Stimulated activated CD8-positive, alpha-beta memory T cell treated with anti-CD3 and anti-CD28 coated beads, Interleukin-2, amount 100 ng/mL, for 1 hour (primary cell): ENCODE results near the gene ARHGEF7.

Experiments used
- DNase-seq, 2 donors: peaks; one replicate each; pipeline ENCODE4 v3.0.0-alpha.2; 2020; ENCODE audit warnings: low read depth in 2 of 2

The ARHGEF7 gene

GRCh38 chr13:111303559-111303958 lies 188.4 kb downstream of the ARHGEF7 start:
- DNase-seq, result no peak

- no peak for DNase-seq
Measured at GRCh38 chr13:111304041-111304544, 189.0 kb downstream of the ARHGEF7 start.

- DNase-seq, result no peak
Measured at GRCh38 chr13:111304603-111305289, 189.6 kb downstream of the ARHGEF7 start.

- no peak for DNase-seq
Measured at GRCh38 chr13:111312944-111313590, 198.0 kb downstream of the ARHGEF7 start.

- no peak for DNase-seq
Measured at GRCh38 chr13:111313911-111314425, 198.9 kb downstream of the ARHGEF7 start.

GRCh38 chr13:111314852-111315251 lies 199.7 kb downstream of the ARHGEF7 start:
- DNase-seq, result no peak

GRCh38 chr13:111315347-111315995 lies 200.4 kb downstream of the ARHGEF7 start:
- no peak for DNase-seq

- DNase-seq, result no peak
Measured at GRCh38 chr13:111316161-111316730, 201.1 kb downstream of the ARHGEF7 start.

- DNase-seq, result no peak
Measured at GRCh38 chr13:111317042-111317550, 202.0 kb downstream of the ARHGEF7 start.

GRCh38 chr13:111317571-111318345 lies 202.6 kb downstream of the ARHGEF7 start:
- DNase-seq, result no peak

- no peak for DNase-seq
Measured at GRCh38 chr13:111318386-111318785, 203.3 kb downstream of the ARHGEF7 start.

GRCh38 chr13:111319521-111319920 lies 204.4 kb downstream of the ARHGEF7 start:
- no peak for DNase-seq

- DNase-seq, result no peak
Measured at GRCh38 chr13:111319998-111320911, 205.1 kb downstream of the ARHGEF7 start, which contains the start of gene TEX29. Gene TEX29, plus strand, starts transcription at chr13:111320642. Its CDS starts 249 bp downstream, at chr13:111320891.

- no peak for DNase-seq
Measured at GRCh38 chr13:111322001-111322915, 207.1 kb downstream of the ARHGEF7 start.

GRCh38 chr13:111322916-111323331 lies 207.8 kb downstream of the ARHGEF7 start:
- no peak for DNase-seq

- DNase-seq, result no peak
Measured at GRCh38 chr13:111323549-111323948, 208.4 kb downstream of the ARHGEF7 start.

GRCh38 chr13:111323950-111324651 lies 209.0 kb downstream of the ARHGEF7 start:
- no peak for DNase-seq

- no peak for DNase-seq
Measured at GRCh38 chr13:111324736-111325135, 209.6 kb downstream of the ARHGEF7 start.
